ENCODE results near the gene NTHL1. TPM values are rescaled to one million over a fixed set of nuclear protein-coding genes. Genes with fewer than 3 reads are reported as not detected.

Gene NTHL1
- total RNA-seq, 2 experiments from 2014 or later: 34.3 to 37.5 TPM

- Mint-ChIP-seq H3K4me1 (peaks cover 4% of the 10 kb centered on the region), H3K36me3 (no peaks in the 10 kb centered on the region), H3K27ac (no peak overlapping the region), H3K27me3 (peaks cover 22% of the 10 kb centered on the region), H3K9me3 (ENCODE audit: low read depth) (no peaks in the 10 kb centered on the region), H3K4me3 (no peak overlapping the region)
- DNase-seq (no peak), ATAC-seq (no peak)
- CTCF ChIA-PET: interaction anchor here (3.3 kb wide), 1 partner anchor 111 kb away, joined by 17 read pairs; no protein-coding TSS in a partner anchor
Observed at GRCh38 chr16:2030036-2030435, 17.6 kb downstream of the NTHL1 start.

GRCh38 chr16:2029350-2029749, 18.3 kb downstream of the NTHL1 start:
- no peak for DNase-seq
- no peaks in the 10 kb centered on the region for H3K36me3 Mint-ChIP-seq
- peaks cover 22% of the 10 kb centered on the region for H3K27me3 Mint-ChIP-seq
- no peak for ATAC-seq
- peaks cover 5% of the 10 kb centered on the region for H3K4me1 Mint-ChIP-seq
- H3K9me3 Mint-ChIP-seq (ENCODE audit: low read depth): no peaks in the 10 kb centered on the region
- H3K27ac Mint-ChIP-seq: no peak overlapping the region
- CTCF ChIA-PET: interaction anchor here (3.3 kb wide), 1 partner anchor 112 kb away, joined by 17 read pairs; no protein-coding TSS in a partner anchor
- no peak overlapping the region for H3K4me3 Mint-ChIP-seq

GRCh38 chr16:2028620-2029220, 18.9 kb downstream of the NTHL1 start:
- CTCF ChIA-PET: interaction anchor here (0.9 to 3.3 kb wide), 2 partner anchors 25 to 112 kb away, joined by 3 to 17 read pairs; no protein-coding TSS in a partner anchor
- peaks cover 22% of the 10 kb centered on the region for H3K27me3 Mint-ChIP-seq
- H3K4me3 Mint-ChIP-seq: no peak overlapping the region
- no peak overlapping the region for H3K27ac Mint-ChIP-seq
- DNase-seq (no peak), ATAC-seq (no peak)
- no peaks in the 10 kb centered on the region for H3K36me3 Mint-ChIP-seq
- H3K9me3 Mint-ChIP-seq (ENCODE audit: low read depth): no peaks in the 10 kb centered on the region
- H3K4me1 Mint-ChIP-seq: peaks cover 8% of the 10 kb centered on the region

- H3K9me3 Mint-ChIP-seq (ENCODE audit: low read depth): no peaks in the 10 kb centered on the region
- H3K4me1 Mint-ChIP-seq: peaks cover 10% of the 10 kb centered on the region
- H3K27me3 Mint-ChIP-seq: peaks cover 22% of the 10 kb centered on the region
- DNase-seq (no peak), ATAC-seq (no peak)
- CTCF ChIA-PET: interaction anchor here (0.9 to 3.3 kb wide), 4 partner anchors 11 to 113 kb away, joined by 3 to 17 read pairs (median 4); no protein-coding TSS in a partner anchor
- H3K27ac Mint-ChIP-seq: no peak overlapping the region
- H3K4me3 Mint-ChIP-seq: no peak overlapping the region
- H3K36me3 Mint-ChIP-seq: no peaks in the 10 kb centered on the region
Observed at GRCh38 chr16:2028146-2028545, 19.5 kb downstream of the NTHL1 start.

GRCh38 chr16:2027024-2028010, 20.3 kb downstream of the NTHL1 start:
- no peak for DNase-seq
- Mint-ChIP-seq H3K27ac (no peak overlapping the region), H3K4me3 (peak overlapping the region; percentile 51), H3K36me3 (no peaks in the 10 kb centered on the region), H3K27me3 (peaks cover 27% of the 10 kb centered on the region), H3K9me3 (ENCODE audit: low read depth) (no peaks in the 10 kb centered on the region), H3K4me1 (peaks cover 17% of the 10 kb centered on the region)
- ATAC-seq: peak; percentile 10
- CTCF ChIA-PET: interaction anchor here (0.6 to 3.3 kb wide), 5 partner anchors 11 to 120 kb away, joined by 3 to 17 read pairs (median 3); no protein-coding TSS in a partner anchor

GRCh38 chr16:2026461-2027023, 21.1 kb downstream of the NTHL1 start, which contains the start of gene NHERF2:
Gene NHERF2, plus strand, starts transcription at chr16:2026902. Its CDS starts 104 bp downstream, at chr16:2027006.
- ATAC-seq (peak; percentile 25), DNase-seq (no peak)
- peaks cover 17% of the 10 kb centered on the region for H3K4me1 Mint-ChIP-seq
- CTCF ChIA-PET: interaction anchor here (1.9 to 4.6 kb wide), 3 partner anchors 21 to 128 kb away, joined by 5 to 28 read pairs (median 17); partner anchors contain the start of genes NTHL1, TRAF7 and TSC2
- peaks cover 29% of the 10 kb centered on the region for H3K27me3 Mint-ChIP-seq
- H3K9me3 Mint-ChIP-seq (ENCODE audit: low read depth): no peaks in the 10 kb centered on the region
- no peaks in the 10 kb centered on the region for H3K36me3 Mint-ChIP-seq
- peak within 1 kb of the TSS; percentile 51 for H3K4me3 Mint-ChIP-seq
- H3K27ac Mint-ChIP-seq: no peak within 1 kb of the TSS

- H3K9me3 Mint-ChIP-seq (ENCODE audit: low read depth): no peaks in the 10 kb centered on the region
Observed at GRCh38 chr16:2025878-2026460, 21.7 kb downstream of the NTHL1 start.

GRCh38 chr16:2025251-2025650, 22.4 kb downstream of the NTHL1 start:
- no peak overlapping the region for H3K4me3 Mint-ChIP-seq
- H3K27me3 Mint-ChIP-seq: peaks cover 40% of the 10 kb centered on the region
- ATAC-seq: no peak
- H3K27ac Mint-ChIP-seq: no peak overlapping the region
- H3K9me3 Mint-ChIP-seq (ENCODE audit: low read depth): no peaks in the 10 kb centered on the region
- peaks cover 17% of the 10 kb centered on the region for H3K4me1 Mint-ChIP-seq
- no peaks in the 10 kb centered on the region for H3K36me3 Mint-ChIP-seq
- DNase-seq: no peak
- CTCF ChIA-PET: interaction anchor here (1.1 to 7.6 kb wide), 5 partner anchors 9 to 129 kb away, joined by 5 to 118 read pairs (median 7); partner anchors contain the start of genes NTHL1, TRAF7 and TSC2

More at GRCh38 chr16:2025878-2026460, 21.7 kb downstream of the NTHL1 start:
- DNase-seq (no peak), ATAC-seq (no peak)
- Mint-ChIP-seq H3K4me3 (no peak overlapping the region), H3K36me3 (no peaks in the 10 kb centered on the region), H3K27ac (no peak overlapping the region), H3K27me3 (peaks cover 35% of the 10 kb centered on the region), H3K4me1 (peaks cover 17% of the 10 kb centered on the region)
- CTCF ChIA-PET: interaction anchor here (1.1 to 7.6 kb wide), 5 partner anchors 10 to 128 kb away, joined by 5 to 118 read pairs (median 7); partner anchors contain the start of genes NTHL1, TRAF7 and TSC2

GRCh38 chr16:2024032-2024420, 23.6 kb downstream of the NTHL1 start:
- Mint-ChIP-seq H3K27ac (peak overlapping the region; percentile 30), H3K4me1 (peaks cover 17% of the 10 kb centered on the region), H3K4me3 (no peak overlapping the region), H3K36me3 (no peaks in the 10 kb centered on the region), H3K9me3 (ENCODE audit: low read depth) (no peaks in the 10 kb centered on the region), H3K27me3 (peaks cover 43% of the 10 kb centered on the region)
- ATAC-seq (no peak), DNase-seq (no peak)
- CTCF ChIA-PET: interaction anchor here (1.2 to 7.6 kb wide), 5 partner anchors 113 to 130 kb away, joined by 5 to 118 read pairs (median 9); partner anchors contain the start of genes RAB26 and TRAF7

- ATAC-seq: peak; percentile 82
- H3K9me3 Mint-ChIP-seq (ENCODE audit: low read depth): no peaks in the 10 kb centered on the region
- peak overlapping the region; percentile 64 for H3K27ac Mint-ChIP-seq
- CTCF ChIA-PET: interaction anchor here (0.6 to 7.6 kb wide), 22 partner anchors 9 to 454 kb away, joined by 3 to 118 read pairs (median 4); partner anchors contain the start of genes MSRB1, NTHL1, PKD1 and RAB26
- DNase-seq: peak; percentile 95
- no peaks in the 10 kb centered on the region for H3K36me3 Mint-ChIP-seq
- H3K4me1 Mint-ChIP-seq: peaks cover 17% of the 10 kb centered on the region
- H3K27me3 Mint-ChIP-seq: peaks cover 45% of the 10 kb centered on the region
- peak overlapping the region; percentile 56 for H3K4me3 Mint-ChIP-seq
Observed at GRCh38 chr16:2023092-2024031, 24.3 kb downstream of the NTHL1 start.

GRCh38 chr16:2022723-2023091, 24.9 kb downstream of the NTHL1 start:
- CTCF ChIA-PET: interaction anchor here (0.6 to 7.6 kb wide), 22 partner anchors 9 to 454 kb away, joined by 3 to 118 read pairs (median 4); partner anchors contain the start of genes MSRB1, NTHL1, PKD1 and TRAF7
- peak; percentile 31 for ATAC-seq
- Mint-ChIP-seq H3K4me1 (peaks cover 17% of the 10 kb centered on the region), H3K36me3 (no peaks in the 10 kb centered on the region), H3K9me3 (ENCODE audit: low read depth) (no peaks in the 10 kb centered on the region), H3K4me3 (peak overlapping the region; percentile 54), H3K27ac (no peak overlapping the region), H3K27me3 (peaks cover 42% of the 10 kb centered on the region)
- DNase-seq: peak; percentile 49
